ENCODE measurements around the gene DNM3.

The DNM3 gene

DNA sequence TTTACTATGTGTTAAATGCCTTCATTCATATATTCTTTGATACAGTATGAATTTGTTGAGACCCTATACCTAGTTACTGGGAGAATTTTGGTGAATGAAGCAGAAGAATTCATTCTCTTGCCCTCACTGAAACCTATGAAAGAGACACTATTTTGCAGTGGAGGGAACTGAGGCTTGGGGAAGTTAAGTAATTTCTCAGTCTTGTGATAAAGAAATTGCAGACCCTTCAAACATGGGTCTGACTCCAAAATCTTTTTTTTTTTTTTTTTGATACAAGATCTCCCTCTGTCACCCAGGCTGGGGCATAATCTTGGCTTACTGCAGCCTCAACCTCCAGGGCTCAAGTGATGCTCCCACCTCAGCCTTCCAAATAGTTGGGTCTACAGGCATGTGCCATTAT lies 132.1 kb downstream of the DNM3 start:
- DNase-seq (ENCODE audit: low spot score), result no peak

DNA sequence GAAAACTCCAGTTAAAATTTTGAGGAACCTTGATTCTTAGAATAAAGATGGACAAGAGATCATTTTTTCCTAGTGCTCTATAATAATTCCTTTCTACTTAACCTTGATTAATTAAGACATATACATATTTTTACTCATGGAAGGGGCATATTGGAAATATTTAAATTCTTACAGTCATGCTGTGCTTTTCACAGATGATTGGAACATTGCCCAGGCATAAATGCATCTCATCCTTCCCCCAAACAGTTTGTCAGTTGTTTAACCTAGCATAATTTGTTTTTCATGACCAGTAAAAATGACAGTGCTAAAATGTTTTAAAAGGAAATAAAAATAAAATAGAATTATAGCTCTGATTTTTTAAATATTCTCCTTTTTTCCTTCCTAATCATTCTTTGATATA lies 140.0 kb downstream of the DNM3 start:
- no peak for DNase-seq (ENCODE audit: low spot score)

DNA sequence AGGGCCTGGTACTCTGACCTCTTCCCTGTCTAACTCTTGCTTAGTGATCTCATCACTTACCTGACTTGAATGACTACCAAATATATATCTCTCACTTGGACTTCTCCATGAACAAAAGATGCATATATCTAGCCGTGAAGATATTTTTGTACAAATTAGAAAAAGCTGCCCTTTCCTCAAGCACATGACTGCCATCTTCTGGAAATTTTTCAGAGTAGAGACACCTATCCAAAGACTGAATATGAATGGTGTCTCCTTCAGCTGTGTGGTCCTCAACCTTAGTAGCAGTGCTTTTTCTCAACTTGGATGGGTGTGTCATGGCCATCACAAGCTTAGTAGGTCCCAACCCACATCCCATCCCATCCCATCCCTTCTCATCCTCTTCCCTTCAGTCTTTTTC lies 142.3 kb downstream of the DNM3 start:
- DNase-seq (ENCODE audit: low spot score), result no peak

DNA sequence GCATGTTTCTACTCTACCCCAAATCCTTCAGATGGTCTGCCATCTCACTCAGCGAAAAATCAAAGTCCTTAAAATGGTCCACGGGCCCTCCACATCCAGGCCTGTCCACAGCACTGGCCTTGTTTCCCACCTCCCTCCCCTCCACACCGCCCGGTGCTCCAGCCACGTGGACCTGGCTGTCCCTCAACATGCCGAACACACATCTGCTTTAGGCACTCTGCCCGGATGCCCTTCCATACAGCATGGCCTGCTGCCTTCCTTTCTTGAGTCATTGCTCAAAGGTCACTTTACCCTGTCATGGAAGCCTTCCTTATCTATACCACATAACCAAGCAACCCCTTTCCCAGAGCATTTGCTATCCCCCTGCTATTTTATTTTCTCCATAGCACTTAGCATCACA lies 143.0 kb downstream of the DNM3 start:
- no peak for DNase-seq (ENCODE audit: low spot score)

DNA sequence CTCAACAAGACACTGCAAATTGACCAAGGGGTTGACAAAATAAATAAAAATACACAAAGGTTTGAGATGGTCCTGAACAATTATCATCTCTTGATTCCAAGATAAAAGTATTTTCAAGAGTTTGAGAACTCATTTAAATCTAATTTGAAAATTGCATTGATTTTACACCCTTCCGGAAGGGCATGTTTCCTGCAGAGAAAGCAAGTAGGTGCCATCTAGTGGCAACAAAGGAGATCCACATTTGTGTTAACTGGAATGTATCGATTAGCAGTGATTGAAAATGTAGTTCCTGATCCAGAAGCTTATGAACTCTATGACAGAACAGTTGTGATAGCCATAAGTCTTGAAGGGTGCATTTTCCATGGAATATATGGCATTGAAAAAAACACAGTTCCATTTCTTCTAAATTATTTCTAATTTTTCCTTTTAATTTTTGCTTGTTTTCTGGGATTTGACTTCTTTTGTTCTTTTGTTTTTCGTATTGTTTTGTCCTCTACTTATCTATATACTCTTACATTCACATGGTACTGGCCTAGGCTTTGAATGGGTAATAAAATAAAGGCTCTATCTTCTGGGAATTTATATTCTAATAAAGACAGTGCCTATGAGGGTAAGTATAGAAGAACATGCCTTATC lies 143.7 kb downstream of the DNM3 start:
- peak; percentile 4 for DNase-seq (ENCODE audit: low spot score)

DNA sequence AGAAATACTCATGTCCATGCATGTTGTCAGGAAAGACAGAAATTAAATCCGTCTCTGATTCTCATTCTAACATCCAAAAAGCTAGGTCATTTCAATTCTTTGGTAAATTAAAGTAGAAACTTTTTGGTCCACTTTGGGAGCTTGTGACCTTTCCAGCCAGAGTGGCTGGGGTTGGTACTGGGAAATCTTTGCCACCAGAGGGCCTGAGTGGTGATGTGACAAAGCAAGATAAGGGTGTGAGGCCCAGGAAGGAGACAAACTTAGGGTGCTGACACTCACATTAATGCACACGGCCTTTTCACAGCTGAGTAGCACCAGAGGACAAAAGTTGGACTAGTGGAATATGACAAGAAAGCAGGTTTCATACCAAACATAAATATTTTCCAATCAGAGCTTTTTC lies 144.3 kb downstream of the DNM3 start:
- DNase-seq (ENCODE audit: low spot score), result no peak

DNA sequence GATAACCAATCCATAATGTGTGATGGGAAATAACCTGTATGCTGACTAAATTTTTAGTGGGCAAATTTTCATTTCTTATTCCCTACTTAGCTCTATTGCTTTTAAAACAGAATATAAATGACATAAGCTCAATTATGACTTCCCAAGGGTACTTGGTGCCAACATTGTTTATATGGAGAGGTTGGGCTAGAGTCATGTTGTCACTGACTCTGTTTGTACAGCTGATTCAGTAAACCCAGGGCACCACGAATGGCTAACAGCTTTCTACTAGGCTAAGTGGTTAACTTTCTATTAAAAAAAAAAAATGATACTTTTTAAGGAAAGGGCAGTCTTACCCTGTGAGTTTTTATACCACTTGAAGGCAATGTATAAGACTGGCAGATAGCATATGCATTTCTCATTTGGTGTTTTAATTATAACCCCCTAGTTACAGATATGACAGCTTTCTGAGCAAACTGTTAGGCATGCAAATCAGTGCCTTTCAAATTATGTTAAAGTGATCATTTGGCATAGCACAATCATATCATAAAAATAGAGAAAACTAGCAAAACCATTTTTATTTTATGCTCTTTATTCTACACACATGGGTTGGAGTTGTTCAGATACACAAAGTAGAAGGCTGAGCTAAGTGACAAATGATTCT lies 147.1 kb downstream of the DNM3 start:
- DNase-seq (ENCODE audit: low spot score), result no peak

DNA sequence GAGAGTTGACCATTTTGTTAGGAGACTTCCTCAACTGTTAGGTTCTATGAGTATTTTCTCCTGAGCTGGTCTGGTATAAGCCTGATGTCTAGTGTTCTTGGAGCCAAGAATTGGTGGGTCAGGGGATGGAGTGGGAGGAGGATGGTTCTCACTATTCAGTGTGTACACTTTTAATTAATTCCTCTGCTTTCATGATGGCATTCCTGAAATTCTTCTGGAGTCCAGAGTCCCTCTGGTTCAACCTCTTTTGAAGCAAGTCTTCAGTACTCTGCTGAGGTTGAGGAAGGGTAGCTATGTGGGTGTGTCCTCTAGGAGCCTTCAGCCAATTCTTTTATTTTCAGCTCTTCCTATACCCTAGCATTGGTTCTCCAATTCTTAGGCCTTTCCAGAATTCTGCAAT lies 149.1 kb downstream of the DNM3 start:
- no peak for DNase-seq (ENCODE audit: low spot score)

DNA sequence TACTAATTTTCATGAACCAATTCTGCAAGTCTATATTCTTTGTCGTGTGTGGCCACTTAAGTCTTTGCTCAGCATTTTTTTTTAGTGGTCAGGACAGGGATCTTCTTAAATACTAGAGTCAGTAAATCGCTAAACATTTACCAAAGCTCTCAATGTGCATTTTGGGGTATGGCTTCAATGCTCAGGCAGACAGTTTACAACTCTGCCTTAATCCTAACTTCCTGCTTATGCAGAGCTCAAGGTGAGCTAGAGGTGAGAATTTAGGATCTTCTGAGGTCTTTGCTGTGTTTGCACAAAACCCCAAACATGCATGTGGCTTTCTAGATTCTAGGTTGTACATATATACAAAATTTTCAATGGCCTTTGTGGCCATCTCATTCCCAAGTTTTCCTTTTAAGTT lies 153.0 kb downstream of the DNM3 start:
- no peak for DNase-seq (ENCODE audit: low spot score)

DNA sequence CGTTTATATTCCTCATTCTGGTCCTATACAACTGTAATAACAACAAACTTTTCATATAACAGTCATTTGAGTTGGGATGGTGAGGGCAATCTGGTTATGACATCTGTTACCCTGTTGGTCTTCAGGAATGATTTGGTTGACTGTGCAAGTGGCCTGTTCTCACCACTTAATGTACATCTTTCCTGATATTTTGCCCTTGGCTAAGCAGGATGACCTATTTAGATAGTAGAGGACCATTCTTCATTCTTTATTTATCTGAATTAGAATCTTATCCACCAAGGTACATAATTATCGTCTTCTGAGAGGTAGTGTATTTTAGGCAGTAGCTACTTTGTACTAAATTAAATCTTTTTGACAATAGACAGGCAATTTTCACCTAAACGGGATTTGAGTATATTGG lies 154.3 kb downstream of the DNM3 start:
- no peak for DNase-seq (ENCODE audit: low spot score)

DNA sequence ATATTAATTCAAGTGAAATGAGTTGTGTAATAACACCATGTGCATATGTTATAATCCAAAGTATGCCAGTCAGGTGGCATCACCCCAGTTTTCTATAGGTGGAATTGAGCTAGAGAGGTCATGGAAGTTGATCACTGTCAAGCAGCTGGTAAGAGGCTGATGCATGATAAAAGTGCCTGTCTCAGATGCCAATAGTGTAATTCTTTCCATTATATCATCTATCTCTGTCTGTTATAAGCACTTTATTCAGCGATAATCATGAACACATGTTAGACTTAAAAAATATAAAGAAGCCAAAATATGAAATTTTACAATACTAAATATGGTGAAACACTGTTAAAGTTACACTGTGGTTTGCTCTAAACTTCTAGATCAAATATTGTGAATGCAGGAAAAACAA lies 156.6 kb downstream of the DNM3 start:
- no peak for DNase-seq (ENCODE audit: low spot score)

DNA sequence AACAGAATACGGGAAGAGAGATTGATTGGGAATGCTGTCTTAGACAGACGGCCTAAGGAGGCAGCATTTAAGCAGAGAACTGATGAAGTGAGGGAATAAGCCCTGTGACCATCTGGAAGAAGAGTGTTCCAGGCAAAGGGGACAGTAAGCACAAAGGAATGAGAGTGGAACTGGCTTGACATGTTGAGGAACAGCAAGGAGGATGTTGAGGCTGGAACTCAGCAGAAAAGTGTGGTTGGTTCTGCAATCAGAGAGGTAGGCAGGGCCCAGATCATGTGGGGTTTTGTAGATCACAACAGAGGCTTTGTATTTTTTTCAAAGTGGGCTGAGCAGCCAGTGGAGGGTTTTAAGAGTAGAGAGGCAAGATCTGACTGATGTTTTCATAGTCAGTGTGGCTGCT lies 157.4 kb downstream of the DNM3 start:
- DNase-seq (ENCODE audit: low spot score), result no peak

DNA sequence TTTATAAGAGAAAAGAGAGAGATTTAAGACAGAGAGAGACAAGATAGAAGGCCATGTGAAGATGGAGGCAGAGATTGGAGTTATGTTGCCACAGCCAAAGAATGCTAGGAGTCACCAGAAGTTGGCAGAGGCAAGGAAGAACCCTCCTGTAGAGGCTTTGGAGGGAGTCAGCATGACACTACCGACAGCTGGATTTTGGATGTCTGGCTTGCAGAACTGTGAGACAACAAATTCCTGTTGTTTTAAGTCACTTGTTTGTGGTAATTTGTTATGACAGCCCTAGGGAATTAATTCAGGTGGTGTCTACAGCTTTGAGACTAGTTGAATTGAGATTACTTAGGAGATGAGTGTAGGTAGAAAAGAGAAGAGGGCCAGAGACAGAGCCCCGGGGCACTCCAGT lies 158.5 kb downstream of the DNM3 start:
- DNase-seq (ENCODE audit: low spot score), result no peak

DNA sequence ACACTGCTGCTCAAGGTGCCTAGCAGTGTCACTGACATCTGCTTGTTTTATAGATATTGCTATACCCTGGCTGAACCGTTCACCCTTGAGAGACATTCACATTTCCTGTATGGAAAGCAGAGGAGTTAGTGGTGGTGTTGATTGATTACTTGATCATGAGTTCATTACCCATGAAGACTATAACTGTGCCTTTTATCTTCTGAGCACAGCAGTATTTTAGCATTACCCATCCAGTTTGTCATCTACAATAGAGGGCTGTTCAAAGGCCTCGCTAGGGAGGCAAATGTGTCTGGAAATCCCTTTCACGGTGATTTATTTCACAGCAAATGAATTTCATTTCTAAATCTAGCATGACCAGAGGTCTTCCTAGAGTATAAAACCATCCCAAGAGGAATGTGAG lies 160.0 kb downstream of the DNM3 start:
- no peak for DNase-seq (ENCODE audit: low spot score)

DNA sequence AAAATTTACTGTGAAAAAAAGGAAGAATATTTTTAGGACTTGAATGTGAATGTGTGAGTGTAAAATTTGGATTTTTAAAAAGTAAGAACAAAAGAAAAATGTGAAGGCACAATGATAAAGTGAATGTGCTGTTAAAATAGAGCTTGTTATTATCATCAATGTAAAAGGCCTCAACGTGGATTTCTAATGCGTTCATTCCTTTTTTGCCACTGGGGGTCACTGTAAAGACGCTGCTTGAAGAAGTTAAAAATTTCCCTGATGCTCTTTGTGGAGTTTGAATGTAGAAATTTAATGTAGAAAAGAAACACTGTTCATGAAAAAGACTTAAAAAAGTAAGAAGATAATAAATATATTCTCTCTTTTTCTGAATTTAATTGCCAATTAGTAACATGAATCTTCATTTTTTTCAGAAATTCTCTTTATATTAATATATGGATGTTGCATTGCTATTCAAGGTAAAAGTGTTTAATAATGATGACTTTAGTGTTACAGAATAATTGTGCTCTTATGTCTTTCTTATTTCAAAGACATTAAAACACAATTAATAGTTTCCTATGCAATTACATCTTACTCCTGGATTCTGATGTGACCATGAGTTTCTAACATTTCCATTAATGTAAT lies 161.5 kb downstream of the DNM3 start:
- DNase-seq (ENCODE audit: low spot score), result no peak

DNA sequence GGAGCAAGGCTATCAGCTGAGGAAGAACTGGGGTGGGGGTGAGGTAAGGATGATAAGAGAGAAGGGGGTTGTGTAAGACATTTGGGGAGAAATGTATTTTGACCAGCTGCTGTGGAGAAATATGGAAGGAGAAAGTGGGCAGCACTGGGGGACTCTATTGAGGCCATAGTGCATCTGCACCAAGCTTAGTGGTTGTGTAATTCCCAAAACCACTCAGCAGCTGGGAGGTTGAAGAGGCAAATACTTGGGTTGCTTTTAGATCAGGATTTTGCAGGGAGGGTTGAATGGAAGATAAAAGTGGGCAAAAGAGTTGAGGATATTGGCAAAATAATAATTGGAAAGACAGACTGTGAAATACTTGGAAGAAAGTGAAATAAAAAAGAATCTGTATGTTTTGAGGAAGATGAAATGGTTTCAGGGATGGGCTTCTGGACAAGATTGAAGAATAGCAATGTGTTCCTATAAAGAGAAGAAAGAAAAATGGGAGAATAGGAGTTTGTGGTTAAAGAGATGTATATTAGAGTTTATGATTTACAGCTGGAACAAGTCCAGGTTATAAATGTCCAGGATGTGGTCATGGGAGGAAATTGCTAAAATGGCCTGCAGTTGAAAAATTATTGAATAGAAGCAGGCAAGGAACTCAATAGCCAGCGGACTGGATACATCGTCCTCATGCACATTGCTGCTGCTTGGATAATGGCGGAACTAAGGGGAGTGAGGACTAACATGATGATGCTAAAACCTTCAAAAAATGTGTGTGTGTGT lies 162.7 kb downstream of the DNM3 start:
- no peak for DNase-seq (ENCODE audit: low spot score)

DNA sequence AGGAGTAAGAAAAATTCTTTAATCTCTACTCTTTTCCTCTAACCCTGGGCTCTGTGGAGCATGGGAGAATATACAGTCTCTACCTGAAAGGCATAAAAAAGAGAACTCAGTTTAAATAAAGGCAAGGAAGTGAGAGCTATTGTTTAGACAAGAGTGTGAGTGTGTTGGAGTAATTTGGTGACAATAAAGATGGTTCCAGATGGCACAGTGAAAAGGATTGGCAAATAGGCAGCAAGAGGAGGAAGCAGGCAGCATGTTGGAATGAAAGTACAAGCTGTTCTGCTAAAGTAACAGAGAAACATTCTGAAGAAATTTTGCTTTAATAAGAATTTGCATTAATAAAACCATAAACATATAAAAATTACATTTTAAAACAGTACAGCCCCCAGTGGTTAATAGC lies 163.4 kb downstream of the DNM3 start:
- DNase-seq (ENCODE audit: low spot score), result no peak

DNA sequence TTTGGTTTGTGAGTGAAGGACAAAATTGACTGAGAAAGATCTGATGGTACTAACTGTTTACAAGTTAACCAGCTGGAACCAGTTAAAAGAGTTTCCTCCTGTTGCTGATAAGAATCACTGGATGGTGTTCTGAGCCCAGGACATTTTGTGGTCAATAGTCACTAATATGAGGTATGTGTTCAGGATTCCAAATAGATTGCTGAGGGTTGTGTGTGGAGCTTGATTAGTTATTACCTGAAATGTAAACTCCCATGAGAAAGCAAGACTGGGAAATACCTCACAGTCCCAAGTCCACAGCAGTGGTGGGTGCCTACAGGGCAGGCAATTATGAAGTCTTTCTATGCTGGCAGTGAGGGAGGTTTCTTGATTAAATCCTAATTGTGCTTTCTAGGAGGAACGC lies 164.6 kb downstream of the DNM3 start:
- no peak for DNase-seq (ENCODE audit: low spot score)

DNA sequence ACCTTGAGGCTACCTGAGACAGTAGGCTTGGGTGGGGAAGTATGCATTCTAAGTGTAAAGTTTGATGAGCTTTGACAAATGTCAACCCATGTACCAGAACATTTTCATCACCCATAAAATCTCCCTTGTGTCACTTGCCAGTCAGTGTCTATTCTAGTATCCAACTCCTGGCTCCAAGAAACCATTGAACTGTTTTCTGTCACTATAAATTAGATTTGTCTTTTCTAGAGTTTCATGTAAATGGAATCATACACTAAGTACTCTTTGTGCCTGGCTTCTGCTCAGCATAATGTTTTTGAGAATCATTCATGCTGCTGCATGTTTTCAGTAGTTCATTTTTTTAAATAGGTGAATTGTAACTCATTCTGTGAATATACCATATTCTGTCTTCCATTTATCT lies 165.4 kb downstream of the DNM3 start:
- DNase-seq (ENCODE audit: low spot score), result no peak

DNA sequence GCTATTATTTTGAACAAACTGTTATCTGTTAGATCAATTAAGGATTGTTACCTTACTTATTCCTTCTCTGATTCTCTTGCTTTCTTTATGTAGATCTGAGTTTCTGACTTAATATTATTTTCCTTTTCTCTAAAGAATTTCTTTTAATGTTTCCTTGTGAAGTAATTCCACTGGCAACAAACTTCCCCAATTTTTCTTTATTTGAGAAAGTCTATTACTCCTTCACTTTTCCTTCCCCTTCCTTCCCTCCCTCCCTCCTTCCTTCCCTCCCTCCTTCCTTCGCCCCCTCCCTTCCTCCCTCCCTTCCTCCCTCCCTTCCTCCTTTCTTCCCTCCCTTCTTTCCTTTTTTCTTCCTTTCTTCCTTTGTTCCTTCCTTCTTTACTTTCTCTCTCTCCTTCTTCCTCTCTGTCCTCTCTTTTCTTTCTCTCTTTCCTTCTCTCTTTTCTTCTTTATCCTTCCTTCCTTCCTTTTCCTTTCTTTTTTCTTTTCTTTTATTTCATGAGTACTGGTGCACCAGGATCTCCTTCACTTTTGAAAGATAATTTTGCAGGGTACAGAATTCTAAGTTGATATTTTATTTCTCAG lies 177.5 kb downstream of the DNM3 start:
- DNase-seq (ENCODE audit: low spot score), result no peak

DNA sequence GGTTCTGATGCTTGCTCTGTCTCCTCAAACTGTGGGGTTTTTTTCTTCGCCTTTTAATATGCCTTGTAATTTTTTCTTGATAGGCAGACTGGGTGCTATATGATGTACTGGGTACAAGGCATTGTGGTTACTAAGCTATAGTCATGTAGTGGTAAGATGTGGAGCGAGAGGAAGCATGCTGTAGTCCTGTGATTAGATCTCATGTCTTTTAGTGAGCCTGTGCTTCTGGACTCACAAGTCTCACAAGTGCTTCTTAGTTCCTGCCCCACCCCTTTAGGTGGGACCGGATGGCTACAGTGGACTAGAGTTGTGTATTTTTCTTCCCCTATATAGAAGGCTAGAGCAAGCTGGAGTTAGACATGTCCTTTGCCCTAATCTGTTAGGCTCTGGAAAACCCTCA lies 178.7 kb downstream of the DNM3 start:
- no peak for DNase-seq (ENCODE audit: low spot score)

DNA sequence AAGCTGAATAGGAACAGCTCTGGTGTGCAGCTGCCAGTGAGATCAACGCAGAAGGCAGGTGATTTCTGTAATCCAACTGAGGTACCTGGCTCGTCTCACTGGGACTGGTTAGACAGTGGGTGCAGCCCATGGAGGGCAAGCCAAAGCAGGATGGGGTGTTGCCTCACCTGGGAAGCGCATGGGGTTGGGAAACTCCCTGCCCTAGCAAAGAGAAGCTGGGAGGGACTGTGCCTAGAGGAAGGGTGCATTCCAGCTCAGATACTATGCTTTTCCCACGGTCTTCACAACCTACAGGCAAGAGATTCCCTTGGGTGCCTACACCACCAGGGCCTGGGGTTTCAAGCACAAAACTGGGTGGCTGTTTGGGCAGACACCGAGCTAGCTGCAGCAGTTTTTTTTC lies 183.2 kb downstream of the DNM3 start:
- no peak for DNase-seq (ENCODE audit: low spot score)
